Peyer's patch (tissue), 4 donors: Measurements from ENCODE around the gene SLC22A3. TPM values are rescaled to one million over a fixed set of nuclear protein-coding genes. Genes with fewer than 3 reads are reported as not detected.
"Not testable (repeated sequence)": the region's sequence is repeated elsewhere in the genome, so short reads cannot be mapped to it uniquely, and the experiment has no call there.

Experiments
- DNase-seq, 3 donors: peaks; one replicate each; pipeline ENCODE4 v3.0.0-alpha.2; 2017 to 2019
- H3K27ac ChIP-seq, 4 donors: fragments of 200-600 bp; sonication (generic); one replicate each; pipeline ENCODE4 v1.5.1; 2016 to 2019
- H3K27me3 ChIP-seq, 2 donors: fragments of 200-600 bp; sonication (generic); one replicate each; pipeline ENCODE4 v1.5.1; 2019
- H3K36me3 ChIP-seq, 3 donors: fragments of 200-600 bp; sonication (generic); one replicate each; pipeline ENCODE4 v1.5.1; 2016 to 2019
- H3K4me1 ChIP-seq, 4 donors: fragments of 200-600 bp; sonication (generic); one replicate each; pipeline ENCODE4 v1.5.1; 2016 to 2019
- H3K4me3 ChIP-seq, 4 donors: fragments of 200-600 bp; sonication (generic); 1 replicate in 3 of 4; 2 replicates in 1 of 4; pipeline ENCODE4 v1.5.1; 2016 to 2019; ENCODE audit warnings: mild to moderate bottlenecking in 1 of 4
- H3K9me3 ChIP-seq, 4 donors: fragments of 200-600 bp; sonication (generic); one replicate each; pipeline ENCODE4 v1.5.1; 2016 to 2019; ENCODE audit warnings: mild to moderate bottlenecking in 1 of 4
- CTCF ChIP-seq, 6 experiments: fragments of 450-650 bp in 4 of 6; fragments of 200-600 bp in 2 of 6; sonication (generic) in 1 of 6; IDR thresholded peaks; one replicate each; pipeline ENCODE4 v1.5.1; 2017 to 2019; ENCODE audit warnings: antibody characterized with exemption in 6 of 6, mild to moderate bottlenecking in 3 of 6, moderate library complexity in 1 of 6
- POLR2A ChIP-seq, 2 donors: fragments of 450-650 bp; IDR thresholded peaks; one replicate each; pipeline ENCODE4 v1.5.1; 2017; ENCODE audit warnings: antibody characterized with exemption in 2 of 2, mild to moderate bottlenecking in 2 of 2, moderate library complexity in 2 of 2
- total RNA-seq, 4 donors: library from RNA; depleted of rRNA; stranded (reverse); fragments of >200 nt; gene quantifications; one replicate each; pipeline ENCODE4 v1.1.0, GENCODE V29; 2016

Gene SLC22A3
- total RNA-seq, 4 donors from 2014 or later: 2.5 to 10.6 (median 8.9) TPM

- Histone ChIP-seq H3K36me3 (no peaks in the 10 kb centered on the region), H3K4me3 (no peak overlapping the region), H3K9me3 (no peaks in the 10 kb centered on the region), H3K4me1 (no peaks in the 10 kb centered on the region), H3K27ac (no peak overlapping the region), H3K27me3 (no peaks in the 10 kb centered on the region)
- no peak for DNase-seq
- no peak for TF ChIP-seq CTCF (IDR thresholded peaks at IDR 0.05)
- no peak for TF ChIP-seq POLR2A (IDR thresholded peaks at IDR 0.05)
These were observed 15.1 kb downstream of the SLC22A3 start for GRCh38 chr6:160363016-160363996.

- DNase-seq: no peak
These were observed 16.9 kb downstream of the SLC22A3 start for GRCh38 chr6:160365117-160365516.

DNA sequence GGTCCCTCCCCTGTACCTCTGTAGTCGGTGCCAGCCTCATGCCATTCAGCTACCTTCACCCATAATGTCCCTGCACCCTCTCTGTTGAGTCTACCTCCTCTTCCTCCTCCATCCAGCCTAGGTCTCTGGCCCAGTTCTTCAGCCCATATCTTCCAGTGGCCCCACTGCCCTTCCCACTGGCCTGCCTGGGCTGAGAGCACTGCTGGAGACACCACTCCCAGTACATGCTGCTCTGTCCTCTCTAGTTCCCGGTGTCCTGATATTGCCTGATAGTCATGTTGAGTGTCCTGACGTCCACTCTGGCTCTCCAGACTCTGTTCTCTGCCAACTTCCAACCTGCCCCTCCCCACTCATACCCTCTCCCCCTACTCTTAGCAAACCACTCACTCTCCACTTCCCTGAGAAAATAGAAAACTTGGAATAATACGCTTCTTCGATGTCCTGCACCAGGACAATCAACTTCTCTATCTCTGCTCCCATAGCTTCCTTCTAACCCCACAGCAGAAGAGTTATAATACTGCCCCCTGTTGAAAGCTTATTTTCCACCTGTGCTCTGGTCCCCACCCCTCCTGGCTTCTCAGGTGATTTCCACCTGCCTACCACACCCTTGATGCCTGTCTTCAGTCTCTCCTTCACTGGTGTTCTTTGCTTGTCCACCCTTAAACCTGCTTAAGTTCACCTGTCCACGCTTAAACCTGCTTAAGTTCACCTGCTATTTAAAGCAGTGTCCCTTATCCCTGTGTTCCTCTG is 19.8 kb downstream of the SLC22A3 start:
- Histone ChIP-seq H3K27ac (no peak overlapping the region), H3K27me3 (no peaks in the 10 kb centered on the region), H3K9me3 (peaks cover 0 to 4% (median 0%) of the 10 kb centered on the region in 4 donors), H3K4me1 (no peaks in the 10 kb centered on the region), H3K36me3 (no peaks in the 10 kb centered on the region), H3K4me3 (no peak overlapping the region)
- TF ChIP-seq POLR2A (IDR thresholded peaks at IDR 0.05) (no peak), CTCF (IDR thresholded peaks at IDR 0.05) (no peak)
- DNase-seq: no peak

More at GRCh38 chr6:160365117-160365516, 16.9 kb downstream of the SLC22A3 start:
- Histone ChIP-seq H3K36me3 (no peaks in the 10 kb centered on the region), H3K27me3 (no peaks in the 10 kb centered on the region), H3K27ac (no peak overlapping the region), H3K4me3 (no peak overlapping the region), H3K9me3 (peaks cover 0 to 3% (median 0%) of the 10 kb centered on the region in 4 donors), H3K4me1 (no peaks in the 10 kb centered on the region)
- TF ChIP-seq CTCF (IDR thresholded peaks at IDR 0.05) (no peak), POLR2A (IDR thresholded peaks at IDR 0.05) (no peak)

- Histone ChIP-seq H3K36me3 (no peaks in the 10 kb centered on the region), H3K4me3 (no peak overlapping the region), H3K4me1 (no peaks in the 10 kb centered on the region), H3K9me3 (peaks cover 0 to 4% (median 0%) of the 10 kb centered on the region in 4 donors), H3K27ac (no peak overlapping the region), H3K27me3 (no peaks in the 10 kb centered on the region)
- DNase-seq: no peak
- no peak for TF ChIP-seq POLR2A (IDR thresholded peaks at IDR 0.05)
- TF ChIP-seq CTCF (IDR thresholded peaks at IDR 0.05): no peak
These were observed 20.5 kb downstream of the SLC22A3 start for GRCh38 chr6:160368670-160369069.

- not testable (repeated sequence) for H3K36me3 ChIP-seq, H3K27me3 ChIP-seq, DNase-seq, H3K4me3 ChIP-seq, H3K9me3 ChIP-seq, H3K4me1 ChIP-seq, H3K27ac ChIP-seq
These were observed 25.4 kb downstream of the SLC22A3 start for GRCh38 chr6:160373601-160374000.
